NCI-H748 (cell line): ENCODE measurements around the gene INTS1.
"Not testable (repeated sequence)": the region's sequence is repeated elsewhere in the genome, so short reads cannot be mapped to it uniquely, and the experiment has no call there.

ENCODE experiments used
- DNase-seq: peaks from one replicate; lab custom pipeline; 2025; ENCODE audit not compliant: unreplicated experiment; lab: John Stamatoyannopoulos, UW

The INTS1 gene

DNA sequence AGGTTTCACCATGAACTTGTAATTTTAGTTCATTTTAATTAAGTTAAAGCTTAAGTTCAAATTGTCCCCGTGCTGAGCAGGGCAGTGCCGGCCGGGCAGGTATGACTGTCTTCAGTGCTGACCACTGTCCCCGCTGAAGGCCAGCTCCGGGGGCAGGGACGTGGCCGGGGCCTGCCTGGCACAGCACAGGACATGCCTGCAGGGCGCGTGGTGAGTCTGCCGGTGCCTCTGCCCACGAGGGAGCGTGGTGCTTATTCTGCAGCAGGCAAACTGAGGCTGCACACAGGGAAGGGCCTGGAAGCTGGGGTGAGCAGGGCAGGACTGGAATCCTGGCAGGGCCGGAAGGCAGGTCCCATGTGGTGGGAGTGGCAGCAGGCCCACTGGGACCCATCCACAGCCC lies 54.7 kb downstream of the INTS1 start:
- DNase-seq: no peak

DNA sequence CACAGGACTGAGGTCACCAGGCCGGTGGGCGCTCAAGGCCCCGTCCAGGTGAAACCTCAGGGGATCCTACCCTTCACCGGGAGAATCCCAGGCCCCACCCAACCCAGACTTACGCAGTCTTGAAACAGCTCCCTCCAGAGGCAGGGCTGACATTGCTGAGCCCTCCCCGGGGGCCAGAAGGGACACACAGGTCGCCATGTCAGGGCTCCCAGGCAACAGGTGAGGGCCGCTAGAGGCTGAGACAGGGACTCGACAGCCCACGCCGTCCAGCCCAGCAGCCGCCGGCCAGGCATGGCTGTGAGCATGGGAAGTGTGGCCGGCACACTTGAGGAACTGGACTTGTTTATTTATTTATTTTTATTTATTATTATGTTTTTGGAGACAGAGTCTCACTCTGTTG lies 55.2 kb downstream of the INTS1 start:
- DNase-seq: no peak

DNA sequence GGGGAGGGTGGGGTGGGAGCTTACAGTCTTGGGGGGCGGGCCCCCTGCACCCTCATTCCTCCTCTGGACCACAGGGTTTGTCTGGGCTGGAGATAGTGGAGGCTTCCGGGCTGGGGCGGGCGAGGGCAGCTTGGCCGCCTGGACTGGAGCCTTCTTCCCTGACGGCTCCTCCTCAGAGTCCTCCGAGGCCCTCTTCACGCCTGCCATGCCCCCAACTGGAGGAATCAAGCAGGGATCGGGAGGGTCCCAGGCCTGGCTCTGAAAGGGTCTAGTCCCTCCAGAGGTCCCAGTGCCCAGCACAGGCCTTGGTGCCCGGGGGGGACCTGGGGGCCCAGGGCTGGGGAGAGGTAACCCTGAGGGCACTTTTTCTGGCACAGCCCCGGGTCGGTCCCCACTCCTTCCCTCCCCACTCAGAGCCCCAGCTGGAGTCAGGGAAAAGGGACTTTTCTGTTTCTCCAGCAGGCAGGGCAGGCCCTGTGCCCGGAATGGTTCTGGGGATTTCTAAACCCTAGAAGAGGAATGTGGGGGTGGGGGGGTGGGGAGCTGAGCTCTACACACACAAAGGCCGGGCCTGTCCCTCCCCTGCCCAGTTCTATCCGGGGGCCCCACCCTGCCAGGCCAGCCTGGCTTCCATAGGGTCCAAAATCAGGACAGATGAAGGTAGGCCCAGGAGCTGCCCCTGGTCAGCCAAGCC lies 56.5 kb downstream of the INTS1 start:
- no peak for DNase-seq

DNA sequence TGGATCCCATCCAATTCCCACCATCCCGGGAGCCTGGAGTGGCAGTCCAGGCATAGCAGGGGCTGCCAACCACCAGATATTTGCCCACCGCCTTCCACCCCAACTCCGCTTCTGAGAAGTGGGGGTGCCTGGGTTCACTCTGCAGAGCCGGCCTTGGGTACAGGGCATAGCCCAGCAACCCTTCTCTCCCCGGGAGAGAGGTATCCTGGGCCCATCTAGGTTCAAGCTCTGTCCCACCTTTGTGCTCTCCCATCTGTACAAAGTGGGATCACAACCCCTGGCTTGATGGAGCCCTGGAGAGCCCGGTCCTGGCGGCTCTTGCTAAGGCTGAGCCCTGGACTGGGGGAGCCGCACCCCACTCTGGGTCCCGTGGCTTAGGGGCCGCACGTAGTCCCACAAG lies 57.1 kb downstream of the INTS1 start:
- DNase-seq: no peak

DNA sequence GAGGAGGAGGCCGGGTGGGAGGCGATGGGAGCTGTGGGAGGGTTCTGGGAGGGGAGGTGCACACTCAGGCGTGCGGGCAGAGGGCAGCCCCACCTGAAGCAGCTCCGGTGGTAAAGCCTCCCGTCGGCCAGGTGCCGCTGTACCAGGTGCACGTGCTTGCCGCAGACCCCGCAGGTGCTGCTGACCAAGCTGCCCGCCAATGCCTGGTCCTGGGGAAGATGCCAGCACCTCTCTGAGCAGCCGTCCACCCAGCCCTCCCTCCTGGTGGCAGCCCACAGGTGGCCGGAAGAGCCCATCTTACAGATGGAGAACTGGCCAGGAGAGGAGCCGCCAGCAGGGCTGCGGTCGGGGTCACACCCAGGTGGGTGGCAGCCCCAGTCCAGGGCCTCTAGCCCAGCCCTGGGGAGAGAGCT lies 57.6 kb downstream of the INTS1 start:
- DNase-seq: peak; percentile 73

DNA sequence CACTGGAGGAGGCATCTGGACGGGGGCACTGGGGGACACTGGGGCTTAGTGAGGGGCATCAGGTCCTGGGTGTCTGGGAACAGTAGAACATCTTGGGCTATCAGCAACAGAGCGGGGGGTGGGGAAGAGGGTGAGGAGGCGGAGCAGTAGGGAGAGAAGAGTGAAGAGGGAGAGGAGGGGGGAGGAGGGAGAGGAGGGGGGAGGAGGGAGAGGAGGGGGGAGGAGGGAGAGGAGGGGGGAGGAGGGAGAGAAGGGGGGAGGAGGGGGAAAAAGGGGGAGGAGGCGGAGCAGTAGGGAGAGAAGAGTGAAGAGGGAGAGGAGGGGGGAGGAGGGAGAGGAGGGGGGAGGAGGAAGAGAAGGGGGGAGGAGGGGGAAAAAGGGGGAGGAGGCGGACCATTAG lies 58.2 kb downstream of the INTS1 start:
- peak; percentile 55 for DNase-seq

DNA sequence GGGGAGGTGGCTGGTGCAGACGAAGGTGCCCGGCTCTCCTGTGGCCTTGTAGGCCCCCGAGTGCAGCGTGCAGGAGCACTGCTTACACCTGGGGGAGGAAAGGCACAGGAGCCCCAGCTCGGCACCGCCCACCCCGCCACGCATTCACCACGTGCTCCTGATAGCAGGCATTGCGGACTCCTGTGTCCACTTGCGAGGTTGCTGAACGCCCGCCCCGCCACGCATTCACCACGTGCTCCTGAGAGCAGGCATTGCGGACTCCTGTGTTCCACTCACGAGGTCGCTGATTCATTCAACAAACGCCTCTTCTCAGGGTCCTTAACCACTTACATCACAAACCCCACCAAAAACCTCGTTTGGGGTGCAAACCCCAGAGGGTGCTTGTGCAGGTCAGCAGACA lies 58.8 kb downstream of the INTS1 start:
- no peak for DNase-seq

DNA sequence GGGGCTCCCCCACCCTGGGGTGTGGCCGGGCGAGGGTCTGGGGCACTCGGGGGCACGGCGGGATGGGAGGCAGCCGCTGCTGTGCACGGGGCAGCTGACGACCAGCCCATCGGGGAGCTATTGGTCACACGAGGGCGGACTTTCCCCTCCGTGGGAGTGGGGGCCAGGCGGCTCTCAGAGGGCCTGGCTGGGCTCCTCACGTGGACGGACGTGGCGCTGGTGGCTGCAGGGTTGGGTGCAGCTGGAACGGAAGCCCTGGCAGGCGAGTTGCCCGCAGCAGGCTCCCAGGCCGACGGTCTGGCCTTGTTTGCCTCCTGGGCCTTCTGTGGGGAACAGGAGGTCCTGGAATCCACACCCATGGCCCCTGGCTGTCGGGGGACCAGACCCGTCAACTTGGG lies 59.3 kb downstream of the INTS1 start:
- no peak for DNase-seq

DNA sequence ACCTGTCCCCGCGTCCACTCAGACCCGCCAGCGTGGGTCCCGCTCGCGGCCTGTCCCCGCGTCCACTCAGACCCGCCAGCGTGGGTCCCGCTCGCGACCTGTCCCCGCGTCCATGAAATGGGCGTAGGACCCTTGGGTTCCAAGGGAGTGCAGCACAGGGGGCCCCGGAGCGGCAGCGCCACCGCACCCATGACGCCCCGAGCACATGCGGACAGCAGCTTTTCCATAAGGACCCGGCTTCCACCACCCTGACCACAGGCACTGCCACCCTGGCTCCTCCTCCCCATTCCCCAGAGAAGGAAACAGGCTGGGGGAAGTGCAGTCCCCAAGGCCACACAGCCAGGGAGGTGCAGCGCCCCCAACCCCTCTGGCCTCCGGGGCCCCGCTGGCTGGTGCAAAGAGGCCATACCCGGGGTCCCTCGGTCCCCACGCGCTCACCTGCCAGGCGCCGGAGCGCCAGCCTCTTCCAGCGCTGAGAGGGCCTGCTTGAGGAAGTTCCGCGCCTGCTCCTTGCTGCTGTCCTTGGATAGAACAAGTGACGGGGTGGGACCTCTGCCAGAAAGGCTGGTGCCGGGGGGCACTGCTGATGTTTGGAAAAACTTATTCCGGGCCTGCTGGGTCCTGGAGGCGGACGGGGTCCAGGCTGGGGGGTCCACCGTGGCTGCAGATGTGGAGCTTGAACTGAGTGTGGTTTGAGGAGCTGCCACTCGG lies 59.8 kb downstream of the INTS1 start:
- DNase-seq: no peak

DNA sequence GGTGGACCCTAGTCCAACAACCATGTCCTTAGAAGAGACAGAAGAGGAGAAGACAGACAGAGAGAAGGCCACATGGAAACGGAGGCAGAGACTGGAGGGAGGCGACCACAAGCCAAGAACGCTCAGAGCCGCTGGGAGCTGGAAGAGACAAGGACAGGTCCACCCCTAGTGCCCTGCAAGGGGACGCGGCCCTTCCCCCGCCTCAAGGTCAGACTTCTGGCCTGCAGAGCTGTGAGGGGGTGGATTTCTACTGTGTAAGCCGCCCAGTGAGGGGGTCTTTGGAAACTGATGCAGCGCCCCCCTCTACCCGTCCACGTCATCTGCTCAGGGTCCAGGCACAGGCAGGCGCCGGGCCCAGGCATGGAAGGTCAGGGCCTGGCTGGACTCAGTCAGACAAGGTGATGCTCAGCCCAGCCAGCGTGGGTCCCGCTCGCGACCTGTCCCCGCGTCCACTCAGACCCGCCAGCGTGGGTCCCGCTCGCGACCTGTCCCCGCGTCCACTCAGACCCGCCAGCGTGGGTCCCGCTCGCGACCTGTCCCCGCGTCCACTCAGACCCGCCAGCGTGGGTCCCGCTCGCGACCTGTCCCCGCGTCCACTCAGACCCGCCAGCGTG lies 60.5 kb downstream of the INTS1 start:
- not testable (repeated sequence) for DNase-seq

DNA sequence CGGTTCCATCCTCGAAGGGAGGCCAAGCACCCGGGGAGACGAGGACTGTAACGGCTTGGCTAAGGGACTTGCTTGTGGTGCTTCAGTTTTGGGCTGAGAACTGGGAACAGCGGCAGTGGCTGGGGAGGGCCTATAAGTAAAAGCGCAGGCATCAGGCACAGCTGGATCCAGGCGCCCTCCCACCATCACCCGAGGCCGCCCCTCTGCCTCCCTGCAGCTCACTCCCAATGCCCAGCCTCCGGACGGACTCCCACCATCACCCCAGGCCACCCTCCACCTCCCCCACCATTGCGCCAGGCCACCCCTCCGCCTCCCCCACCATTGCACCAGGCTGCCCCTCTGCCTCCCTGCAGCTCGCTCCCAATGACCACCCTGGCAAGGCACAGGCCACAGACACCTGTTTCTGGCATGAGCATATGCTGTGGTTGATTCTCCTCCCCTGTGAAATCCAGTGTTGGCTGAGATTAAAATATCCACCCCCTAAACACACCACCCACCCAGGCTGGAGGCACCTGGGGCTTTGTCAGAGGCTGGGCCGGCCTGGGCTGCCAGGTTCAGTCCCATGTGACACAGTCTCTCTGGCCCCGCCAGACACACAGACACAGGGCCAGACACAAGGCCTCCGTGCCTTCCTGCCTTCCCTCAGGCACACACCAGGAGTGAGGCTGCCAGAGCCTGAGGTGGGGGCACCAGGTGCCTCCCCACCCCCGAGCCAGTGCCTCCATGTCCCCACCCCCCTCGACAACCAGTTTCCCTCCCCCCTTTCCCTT lies 61.6 kb downstream of the INTS1 start:
- no peak for DNase-seq

DNA sequence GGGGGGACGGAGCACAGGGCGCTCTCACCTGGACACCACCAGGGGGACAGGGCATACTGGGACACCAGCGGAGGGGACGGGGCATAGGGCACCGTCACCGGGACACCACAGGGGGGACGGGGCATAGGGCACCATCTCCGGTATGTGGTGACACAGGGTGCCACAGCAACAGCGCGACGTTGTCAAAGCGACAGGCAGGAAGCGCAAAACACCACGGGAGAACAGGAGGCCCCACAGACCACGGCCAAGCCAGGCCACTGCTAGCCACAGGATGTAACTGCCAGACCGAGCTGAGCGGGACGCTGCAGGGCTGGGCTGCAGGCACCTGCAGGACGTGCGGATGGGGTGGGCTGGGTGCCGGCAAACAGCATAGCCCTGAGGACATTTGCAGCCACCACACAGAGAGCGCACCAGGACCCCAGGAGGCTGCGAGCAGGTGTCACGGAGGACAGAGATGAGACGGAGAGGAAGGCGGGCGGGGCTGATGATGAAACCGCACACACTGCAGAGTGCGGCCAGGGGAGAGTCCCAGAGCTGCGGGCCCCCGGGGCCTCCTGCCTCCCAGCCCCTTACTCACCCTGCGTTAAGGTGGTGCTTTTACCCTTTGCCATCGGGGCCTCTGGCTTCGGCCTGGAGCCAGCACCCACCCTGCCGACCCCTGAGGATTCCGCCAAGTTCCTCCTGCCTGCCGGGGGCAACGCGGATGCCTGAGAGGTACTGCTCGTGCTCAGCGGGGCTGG lies 62.4 kb downstream of the INTS1 start:
- DNase-seq: no peak

DNA sequence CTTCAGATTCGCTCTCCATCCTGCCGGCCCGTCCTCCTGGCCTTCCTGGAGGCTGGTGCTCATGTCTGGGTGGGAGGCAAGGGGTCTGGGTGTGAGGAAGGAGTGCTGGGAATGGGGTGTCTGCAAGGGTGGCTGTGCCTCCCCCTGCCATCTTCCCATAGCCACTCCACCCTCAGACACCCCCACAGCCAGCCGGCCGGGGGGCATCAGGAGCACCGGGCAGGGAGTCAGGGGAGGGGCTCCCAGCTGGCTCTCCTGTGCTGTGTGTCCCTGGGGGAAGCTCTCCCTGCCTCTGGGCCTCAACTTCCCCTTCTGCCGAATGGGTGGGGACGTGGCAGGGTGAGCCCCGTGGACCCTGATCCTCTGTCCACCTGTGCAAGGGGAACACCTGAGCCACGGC lies 63.6 kb downstream of the INTS1 start:
- DNase-seq: no peak

DNA sequence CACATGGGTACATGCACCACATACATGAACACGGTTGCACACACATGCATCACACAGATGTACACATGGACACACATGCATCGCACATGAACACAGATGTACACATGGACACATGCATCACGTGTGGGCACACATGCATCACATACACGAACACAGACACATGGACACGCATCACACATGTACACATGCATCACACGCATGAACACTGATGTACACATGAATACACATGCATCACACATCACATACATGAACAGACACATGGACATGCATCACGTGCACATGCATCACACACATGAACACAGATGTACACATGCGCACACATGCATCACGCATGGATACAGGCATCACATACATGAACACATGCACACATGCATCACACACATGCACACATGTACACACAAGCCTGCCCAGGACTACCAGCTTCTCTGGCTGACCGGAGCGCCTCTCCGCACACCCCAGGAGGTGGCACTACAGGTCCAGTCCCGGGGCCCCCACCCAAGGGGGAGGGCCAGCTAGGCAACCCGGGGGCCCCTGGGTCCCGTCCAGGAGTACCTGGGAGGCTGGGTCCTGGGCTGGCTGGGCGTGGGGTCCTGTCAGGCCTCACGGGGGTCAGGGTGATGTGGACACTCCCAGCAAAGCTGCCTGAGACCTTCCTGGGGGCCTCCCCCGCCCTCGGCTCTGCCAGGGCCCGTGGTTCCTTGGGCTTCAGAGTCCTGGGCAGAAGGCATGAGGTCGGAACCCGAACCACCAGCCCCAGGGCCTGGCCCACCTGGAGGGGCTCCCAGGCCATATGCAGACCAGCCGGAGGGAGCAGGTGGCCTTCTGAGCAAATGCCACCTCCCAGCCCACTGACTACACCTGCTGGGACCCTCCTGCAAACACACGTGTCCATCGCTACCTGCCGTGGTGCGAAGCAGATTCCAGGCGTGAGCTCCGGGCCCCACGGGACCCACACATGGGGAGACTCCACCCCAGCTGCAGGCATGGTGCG lies 64.5 kb downstream of the INTS1 start:
- no peak for DNase-seq

DNA sequence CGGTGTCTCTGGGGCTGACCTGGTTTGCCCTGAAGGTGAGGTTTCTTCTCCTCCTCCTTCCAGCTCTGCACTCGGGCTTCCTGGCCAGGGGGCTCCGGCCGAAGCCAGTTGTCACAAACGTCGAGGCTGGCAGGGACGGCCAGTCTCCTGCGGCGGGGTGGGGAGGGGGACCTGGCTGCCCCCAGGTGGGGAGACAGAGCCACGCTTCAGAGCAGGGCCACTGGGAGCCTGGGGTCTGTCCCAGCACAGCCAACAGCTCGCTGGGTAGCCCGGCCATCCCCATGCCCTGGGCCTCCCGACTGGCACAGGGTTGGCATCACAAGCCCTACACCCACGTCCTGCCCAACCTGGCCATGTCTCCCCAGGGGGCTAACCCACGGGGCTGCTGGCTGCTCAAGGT lies 65.4 kb downstream of the INTS1 start:
- no peak for DNase-seq

DNA sequence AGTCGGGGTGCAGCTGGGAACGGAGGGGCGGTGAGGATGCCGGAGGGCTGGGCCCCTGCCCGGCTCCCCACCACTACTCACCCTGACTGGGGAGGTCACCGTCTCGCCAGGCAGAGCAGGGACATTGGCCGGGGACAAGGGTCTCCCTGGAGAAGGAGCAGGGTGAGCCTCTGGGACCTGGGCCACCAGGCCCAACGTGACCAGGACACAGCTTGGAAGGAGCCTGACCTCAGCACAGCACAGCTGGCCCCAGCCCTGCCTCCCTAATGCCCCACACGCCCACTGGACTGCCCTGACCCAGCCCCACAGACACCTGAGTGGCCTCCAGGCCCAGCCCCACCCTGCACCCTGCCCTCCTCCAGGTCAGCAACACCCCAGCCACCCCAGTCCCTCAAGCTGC lies 66.0 kb downstream of the INTS1 start:
- no peak for DNase-seq

DNA sequence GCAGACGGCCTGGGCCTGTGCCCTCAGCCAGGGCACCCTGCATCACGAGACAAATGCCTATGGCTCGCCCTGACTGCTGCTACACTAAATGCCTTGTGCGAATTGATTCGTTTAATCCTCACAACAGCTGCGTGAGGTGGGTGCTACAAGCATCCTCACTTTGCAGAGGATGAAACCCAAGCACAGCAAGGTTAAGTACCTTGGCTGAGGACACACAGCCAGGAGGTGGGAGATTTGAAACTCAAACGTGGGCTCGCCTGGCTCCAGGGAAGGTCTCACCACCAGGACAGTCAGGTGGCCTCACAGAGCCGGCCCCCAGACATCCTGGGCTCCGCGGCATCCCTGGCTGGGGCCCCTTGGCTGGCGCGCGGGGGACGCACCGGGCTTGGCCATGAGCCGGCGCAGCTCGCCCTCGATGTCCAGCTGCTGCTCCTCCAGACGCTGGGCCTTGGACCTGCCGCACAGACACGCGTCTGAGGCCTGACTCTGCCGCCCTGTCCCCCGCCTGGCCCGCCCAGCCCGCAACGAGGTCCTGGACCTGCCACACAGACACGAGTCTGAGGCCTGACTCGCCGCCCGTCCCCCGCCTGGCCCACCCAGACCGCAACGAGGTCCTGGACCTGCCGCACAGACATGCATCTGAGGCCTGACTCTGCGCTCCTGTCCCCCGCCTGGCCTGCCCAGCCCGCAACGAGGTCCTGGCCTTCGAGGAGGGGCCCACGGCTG lies 66.9 kb downstream of the INTS1 start:
- no peak for DNase-seq

DNA sequence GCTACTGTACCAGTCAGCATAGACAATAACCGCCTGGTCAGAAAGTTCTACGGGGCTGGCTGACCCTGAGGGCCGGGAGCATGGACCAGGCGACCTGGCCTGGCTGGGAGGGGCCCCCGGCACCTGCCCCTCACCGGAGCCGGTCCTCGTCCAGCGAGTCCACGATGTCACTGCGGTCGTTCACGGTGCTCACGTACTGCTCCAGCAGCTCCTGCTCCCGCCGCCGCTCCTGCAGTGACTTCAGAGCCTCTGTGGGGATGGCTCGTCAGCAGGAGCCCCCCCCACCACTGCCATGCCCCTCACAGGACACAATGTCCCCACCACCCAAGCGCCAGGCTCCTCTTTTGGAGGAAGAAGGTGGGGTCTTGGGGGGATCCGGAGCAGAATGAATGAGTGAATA lies 67.6 kb downstream of the INTS1 start:
- no peak for DNase-seq
